ENCODE measurements around the gene SLC9A7.

SLC9A7 gene

DNA sequence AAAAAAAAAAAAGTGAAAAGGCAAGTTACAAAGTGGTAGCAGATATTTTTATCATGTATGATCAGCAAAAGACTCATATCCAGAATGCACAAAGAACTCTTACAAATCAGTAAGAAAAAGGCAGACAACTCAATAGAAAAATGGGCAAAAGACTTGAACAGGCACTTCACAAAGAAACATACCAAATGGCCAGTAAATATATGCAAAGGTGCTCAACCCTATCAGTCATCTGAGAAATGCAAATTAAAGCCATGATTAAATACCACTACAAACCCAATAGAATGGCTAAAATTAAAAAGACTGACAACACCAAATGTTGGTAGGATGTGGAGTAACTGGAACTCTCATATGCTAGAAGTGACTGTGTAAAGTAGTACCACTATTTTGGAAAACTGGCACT lies 140.0 kb downstream of the SLC9A7 start:
- no peak for FAIRE-seq
- TF ChIP-seq POLR2AphosphoS5 (IDR thresholded peaks at IDR 0.05; ENCODE audit: low read depth, low read length) (no peak), TAF1 (IDR thresholded peaks at IDR 0.05; ENCODE audit: borderline replicate concordance, low read depth, low read length) (no peak), POLR2A (IDR thresholded peaks at IDR 0.05; ENCODE audit: low read depth, low read length) (no peak)
- no peak for DNase-seq (ENCODE audit: insufficient read length)

DNA sequence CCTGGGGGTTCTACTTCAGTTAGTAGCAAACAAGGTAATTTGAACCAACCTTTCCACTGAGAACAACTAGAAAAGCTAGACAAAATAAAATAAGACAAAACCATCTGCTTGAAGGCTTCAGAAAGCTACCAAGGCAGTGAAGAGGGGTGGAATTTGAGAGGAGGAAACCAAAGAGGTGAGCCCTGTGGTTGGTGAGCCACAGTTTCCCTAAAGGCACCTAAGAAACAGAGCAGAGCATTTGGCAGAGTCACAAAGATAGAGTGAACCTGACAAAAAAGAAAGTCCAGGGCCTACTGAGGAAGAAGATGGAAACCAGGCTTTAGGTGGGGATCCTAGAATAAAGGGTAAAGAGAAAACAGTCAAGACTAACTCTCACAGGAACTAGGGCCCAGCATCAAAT lies 141.0 kb downstream of the SLC9A7 start:
- DNase-seq (ENCODE audit: insufficient read length) (no peak), FAIRE-seq (peak; percentile 50)
- TF ChIP-seq TAF1 (IDR thresholded peaks at IDR 0.05; ENCODE audit: borderline replicate concordance, low read depth, low read length) (no peak), POLR2A (IDR thresholded peaks at IDR 0.05; ENCODE audit: low read depth, low read length) (no peak), POLR2AphosphoS5 (IDR thresholded peaks at IDR 0.05; ENCODE audit: low read depth, low read length) (no peak)

DNA sequence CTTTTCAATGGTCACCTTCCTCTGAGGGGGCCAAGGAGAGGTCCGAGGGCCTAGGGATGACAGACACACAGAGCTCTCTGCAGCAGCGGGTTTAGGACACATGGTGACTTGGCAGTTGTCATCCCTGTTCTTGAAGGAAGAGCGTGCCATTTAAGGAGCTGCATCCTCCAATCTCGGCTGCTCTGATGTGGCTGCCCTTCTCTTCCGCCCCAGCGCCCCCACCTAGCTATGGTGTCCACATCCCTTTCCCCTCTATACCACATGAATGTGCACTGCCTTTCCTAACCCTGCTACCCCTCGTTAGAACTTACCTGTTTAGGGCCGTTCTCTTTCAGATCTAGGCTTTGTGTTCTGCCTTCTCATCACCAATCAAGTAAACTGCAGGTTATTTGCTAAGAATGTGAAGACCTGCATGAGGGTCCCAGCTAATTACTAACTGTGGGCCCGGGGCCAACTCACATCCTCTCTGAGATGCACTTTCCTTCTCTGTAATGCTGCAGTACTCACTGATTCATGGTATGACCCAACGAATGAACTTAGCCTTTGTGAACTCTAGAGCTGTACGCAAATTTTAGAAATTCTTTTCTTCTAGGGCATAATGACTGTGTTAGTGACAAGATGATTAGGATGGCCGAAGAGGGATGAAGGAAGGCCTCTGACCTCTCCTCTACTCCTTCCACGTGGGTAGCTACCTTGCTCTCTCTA lies 147.1 kb downstream of the SLC9A7 start:
- DNase-seq (ENCODE audit: insufficient read length) = no peak
- no peak for TF ChIP-seq POLR2AphosphoS5 (IDR thresholded peaks at IDR 0.05; ENCODE audit: low read depth, low read length)
- no peak for TF ChIP-seq TAF1 (IDR thresholded peaks at IDR 0.05; ENCODE audit: borderline replicate concordance, low read depth, low read length)
- no peak for TF ChIP-seq POLR2A (IDR thresholded peaks at IDR 0.05; ENCODE audit: low read depth, low read length)
- FAIRE-seq = no peak

DNA sequence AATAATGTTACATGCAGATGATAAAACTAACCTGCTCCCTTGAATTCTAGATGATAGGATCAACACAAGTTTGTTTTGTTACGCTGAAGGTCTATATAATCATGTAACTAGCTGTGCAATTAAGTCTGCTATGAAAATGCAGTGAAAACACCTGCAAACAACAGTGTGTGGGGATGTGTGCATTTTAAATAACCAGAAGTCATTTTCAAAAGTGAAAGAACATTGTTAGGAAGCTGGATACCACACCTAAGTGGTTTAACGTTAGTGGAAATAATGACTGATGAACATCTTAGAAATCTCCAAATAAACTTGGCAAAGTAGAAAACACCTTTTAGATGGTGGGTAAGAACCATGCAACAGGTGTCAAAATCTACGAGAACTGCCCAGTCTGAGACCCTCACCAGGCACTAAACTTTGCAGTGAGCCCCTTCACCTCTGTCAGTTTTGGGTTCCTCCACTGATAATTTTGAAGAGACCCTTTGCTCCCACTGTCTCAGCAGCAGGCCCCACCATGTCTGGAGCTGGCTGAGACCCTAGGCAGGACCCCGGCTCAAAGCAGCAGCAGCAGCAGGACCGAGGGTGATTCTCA lies 148.8 kb downstream of the SLC9A7 start:
- TF ChIP-seq POLR2AphosphoS5 (IDR thresholded peaks at IDR 0.05; ENCODE audit: low read depth, low read length) = no peak
- TF ChIP-seq POLR2A (IDR thresholded peaks at IDR 0.05; ENCODE audit: low read depth, low read length) = no peak
- TF ChIP-seq TAF1 (IDR thresholded peaks at IDR 0.05; ENCODE audit: borderline replicate concordance, low read depth, low read length) = no peak
- DNase-seq (ENCODE audit: insufficient read length) = no peak
- FAIRE-seq = no peak

DNA sequence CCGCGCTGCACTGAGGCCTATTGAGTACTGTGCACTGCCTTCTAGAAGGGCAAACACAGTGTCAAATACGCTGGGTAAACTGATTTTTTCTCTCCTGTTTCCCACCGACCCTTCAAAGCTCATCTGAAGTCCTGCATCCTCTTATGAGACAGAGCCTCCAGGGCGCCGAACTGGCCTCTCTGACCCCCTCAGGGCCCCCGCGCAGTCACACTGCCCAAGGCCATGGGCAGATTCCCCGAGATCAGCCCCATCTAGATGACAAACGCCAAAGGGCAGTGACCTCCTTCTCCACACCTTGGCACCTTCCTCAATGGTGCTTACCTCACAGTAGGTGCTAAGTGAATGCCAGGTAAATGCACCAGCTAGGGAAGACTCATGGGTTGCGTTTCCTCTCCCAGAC lies 151.0 kb downstream of the SLC9A7 start:
- DNase-seq (ENCODE audit: insufficient read length) (no peak), FAIRE-seq (no peak)
- TF ChIP-seq POLR2AphosphoS5 (IDR thresholded peaks at IDR 0.05; ENCODE audit: low read depth, low read length) (peak; percentile 40; the same call in 1 of the 2 replicates), POLR2A (IDR thresholded peaks at IDR 0.05; ENCODE audit: low read depth, low read length) (no peak)

DNA sequence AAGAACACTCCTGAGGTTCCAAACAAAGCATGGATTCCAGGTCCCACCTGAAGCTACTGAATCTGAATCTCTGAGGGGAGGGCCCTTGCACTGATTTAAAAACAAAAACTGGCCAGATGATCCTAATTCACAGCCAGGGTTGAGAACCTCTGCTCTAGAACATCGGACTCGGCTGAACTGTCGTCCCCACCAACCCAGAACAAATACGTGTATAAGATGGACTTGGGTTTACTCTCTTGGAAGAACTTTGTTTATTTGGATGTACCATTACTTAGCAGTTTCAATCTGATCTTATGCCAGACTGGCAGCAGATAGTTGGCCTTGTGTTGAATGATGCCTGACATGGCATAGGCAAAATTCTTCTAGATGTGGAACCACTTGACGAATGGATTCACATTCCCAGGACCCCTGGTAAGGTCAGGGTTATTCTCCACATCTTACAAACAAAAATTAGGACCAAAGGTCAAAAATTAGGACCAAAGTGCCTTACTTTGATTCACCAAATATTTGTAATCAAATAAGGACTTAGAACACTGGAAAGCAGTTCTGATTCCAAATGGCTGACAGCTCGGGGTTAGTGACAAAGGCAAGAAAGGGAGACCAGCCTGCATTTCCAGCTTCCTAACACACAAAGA lies 156.3 kb downstream of the SLC9A7 start:
- DNase-seq (ENCODE audit: insufficient read length) (no peak), FAIRE-seq (no peak)
- TF ChIP-seq POLR2AphosphoS5 (IDR thresholded peaks at IDR 0.05; ENCODE audit: low read depth, low read length) = no peak
- no peak for TF ChIP-seq TAF1 (IDR thresholded peaks at IDR 0.05; ENCODE audit: borderline replicate concordance, low read depth, low read length)
- TF ChIP-seq POLR2A (IDR thresholded peaks at IDR 0.05; ENCODE audit: low read depth, low read length) = no peak

DNA sequence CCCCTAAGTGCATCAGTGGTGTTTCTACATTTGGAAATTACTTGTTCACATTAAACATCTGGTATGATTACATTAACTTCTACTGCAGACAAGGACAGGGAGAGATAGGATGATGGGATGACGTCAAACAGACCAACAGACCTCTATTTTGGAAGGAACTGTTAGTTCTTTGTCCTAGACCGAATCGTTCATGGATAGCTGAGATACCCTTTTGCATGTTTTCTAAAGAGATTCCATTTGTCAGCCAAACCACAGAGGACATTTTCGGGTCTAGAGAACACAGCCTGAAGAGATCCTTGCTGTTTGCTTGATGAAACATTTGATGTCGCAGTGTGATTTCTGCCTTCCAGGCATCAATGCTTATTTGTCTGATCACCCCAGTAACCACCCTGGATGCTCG lies 157.6 kb downstream of the SLC9A7 start:
- DNase-seq (ENCODE audit: insufficient read length) (no peak), FAIRE-seq (no peak)
- TF ChIP-seq POLR2A (IDR thresholded peaks at IDR 0.05; ENCODE audit: low read depth, low read length) = no peak
- TF ChIP-seq POLR2AphosphoS5 (IDR thresholded peaks at IDR 0.05; ENCODE audit: low read depth, low read length) = no peak
- TF ChIP-seq TAF1 (IDR thresholded peaks at IDR 0.05; ENCODE audit: borderline replicate concordance, low read depth, low read length) = no peak

DNA sequence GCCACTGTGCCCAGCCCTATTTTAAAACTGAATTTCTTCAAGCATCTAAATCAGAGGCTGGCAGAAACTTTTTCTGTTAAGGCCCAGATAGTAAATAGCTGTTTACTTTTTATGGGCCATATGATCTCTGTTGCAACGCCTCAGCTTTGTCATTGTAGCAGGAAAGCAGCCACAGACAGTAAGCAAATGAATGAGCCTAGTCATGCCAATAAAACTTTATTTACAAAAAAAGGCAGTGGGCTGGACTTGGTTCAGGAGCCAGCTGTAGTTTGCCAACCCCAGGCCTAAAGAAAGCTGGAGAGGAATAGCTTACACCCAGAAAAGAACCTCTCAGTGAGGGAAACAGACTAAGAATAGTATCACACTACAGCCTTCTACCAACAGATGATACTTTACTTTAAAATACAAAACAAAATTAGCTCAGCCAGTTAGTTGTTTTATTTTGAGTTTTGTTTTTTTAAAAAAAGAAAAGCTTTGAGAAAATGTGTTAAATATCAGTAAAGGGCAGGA lies 159.8 kb downstream of the SLC9A7 start:
- TF ChIP-seq POLR2A (IDR thresholded peaks at IDR 0.05; ENCODE audit: low read depth, low read length) = no peak
- no peak for TF ChIP-seq POLR2AphosphoS5 (IDR thresholded peaks at IDR 0.05; ENCODE audit: low read depth, low read length)
- TF ChIP-seq TAF1 (IDR thresholded peaks at IDR 0.05; ENCODE audit: borderline replicate concordance, low read depth, low read length) = no peak
- FAIRE-seq (no peak), DNase-seq (ENCODE audit: insufficient read length) (no peak)

DNA sequence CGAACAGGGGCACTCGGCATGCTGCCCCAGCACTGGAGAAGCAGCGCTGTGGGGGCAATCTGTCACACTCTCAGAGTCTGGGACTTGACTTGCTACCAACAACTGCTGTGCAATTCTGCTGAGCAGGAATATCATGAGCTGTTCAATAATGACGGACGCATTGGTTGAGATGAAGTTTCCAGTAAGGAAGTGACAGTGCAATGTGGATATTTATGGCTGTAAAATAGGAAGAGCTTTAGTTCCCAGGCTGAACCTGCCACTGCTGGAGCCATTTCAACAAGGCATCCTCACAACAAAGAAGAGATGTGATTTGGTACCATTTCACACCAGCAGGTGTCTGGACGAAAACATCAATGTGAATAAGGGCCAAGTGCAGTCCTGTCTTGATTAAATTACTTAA lies 161.1 kb downstream of the SLC9A7 start:
- no peak for FAIRE-seq
- DNase-seq (ENCODE audit: insufficient read length) = no peak
- TF ChIP-seq POLR2A (IDR thresholded peaks at IDR 0.05; ENCODE audit: low read depth, low read length) (no peak), POLR2AphosphoS5 (IDR thresholded peaks at IDR 0.05; ENCODE audit: low read depth, low read length) (no peak), TAF1 (IDR thresholded peaks at IDR 0.05; ENCODE audit: borderline replicate concordance, low read depth, low read length) (no peak)

DNA sequence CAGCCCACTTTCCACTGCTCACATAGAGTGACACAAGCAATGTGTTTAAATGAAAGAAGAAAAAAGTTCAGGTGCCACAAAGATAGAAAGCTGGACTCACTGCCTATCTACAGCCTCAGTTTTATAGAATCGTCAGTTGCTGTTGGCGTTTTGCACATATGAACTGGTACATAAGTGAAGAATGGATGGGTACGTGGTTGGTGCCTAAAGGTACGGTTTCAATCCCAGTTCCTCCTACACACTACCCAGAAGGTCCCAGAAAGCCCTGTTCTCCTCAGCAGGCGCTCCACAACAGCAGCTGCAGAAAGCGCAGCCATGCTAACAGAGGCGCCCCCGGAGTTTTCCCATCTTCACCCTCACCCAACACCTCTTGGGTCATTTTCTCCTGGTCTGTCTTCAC lies 161.7 kb downstream of the SLC9A7 start:
- TF ChIP-seq POLR2AphosphoS5 (IDR thresholded peaks at IDR 0.05; ENCODE audit: low read depth, low read length) (no peak), POLR2A (IDR thresholded peaks at IDR 0.05; ENCODE audit: low read depth, low read length) (no peak), TAF1 (IDR thresholded peaks at IDR 0.05; ENCODE audit: borderline replicate concordance, low read depth, low read length) (no peak)
- peak; percentile 62 for FAIRE-seq

DNA sequence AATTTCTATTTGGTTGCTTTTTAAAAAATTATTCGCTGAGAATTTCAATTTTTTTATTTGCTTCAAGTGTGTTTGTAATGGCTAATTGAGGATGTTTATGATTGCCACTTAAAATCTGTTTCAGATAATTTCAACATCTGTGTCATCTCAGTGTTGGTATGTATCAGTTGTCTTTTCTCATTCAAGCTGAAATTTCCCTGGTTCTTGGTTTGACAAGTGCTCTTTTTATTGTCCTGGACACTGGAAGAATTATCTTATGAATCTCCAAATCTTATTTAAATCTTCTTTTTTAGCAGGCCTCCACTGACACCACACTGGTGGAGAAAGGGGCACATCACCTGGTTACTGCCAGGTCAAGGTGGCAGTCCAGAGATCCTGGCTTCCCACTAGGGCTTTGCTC lies 163.8 kb downstream of the SLC9A7 start:
- FAIRE-seq = no peak
- DNase-seq (ENCODE audit: insufficient read length) = no peak
- no peak for TF ChIP-seq TAF1 (IDR thresholded peaks at IDR 0.05; ENCODE audit: borderline replicate concordance, low read depth, low read length)
- TF ChIP-seq POLR2AphosphoS5 (IDR thresholded peaks at IDR 0.05; ENCODE audit: low read depth, low read length) = no peak
- TF ChIP-seq POLR2A (IDR thresholded peaks at IDR 0.05; ENCODE audit: low read depth, low read length) = no peak

More for the DNA sequence above, 161.7 kb downstream of the SLC9A7 start:
- DNase-seq (ENCODE audit: insufficient read length) = no peak
